Epidermal melanocyte (primary cell): ENCODE measurements around the gene CCR2.
"Not testable (repeated sequence)": the region's sequence is repeated elsewhere in the genome, so short reads cannot be mapped to it uniquely, and the experiment has no call there.

Source experiments
- DNase-seq: peaks from one replicate; pipeline ENCODE4 v3.0.0; 2011; ENCODE audit warnings: low spot score; ENCODE audit not compliant: insufficient read length

The CCR2 gene

DNA sequence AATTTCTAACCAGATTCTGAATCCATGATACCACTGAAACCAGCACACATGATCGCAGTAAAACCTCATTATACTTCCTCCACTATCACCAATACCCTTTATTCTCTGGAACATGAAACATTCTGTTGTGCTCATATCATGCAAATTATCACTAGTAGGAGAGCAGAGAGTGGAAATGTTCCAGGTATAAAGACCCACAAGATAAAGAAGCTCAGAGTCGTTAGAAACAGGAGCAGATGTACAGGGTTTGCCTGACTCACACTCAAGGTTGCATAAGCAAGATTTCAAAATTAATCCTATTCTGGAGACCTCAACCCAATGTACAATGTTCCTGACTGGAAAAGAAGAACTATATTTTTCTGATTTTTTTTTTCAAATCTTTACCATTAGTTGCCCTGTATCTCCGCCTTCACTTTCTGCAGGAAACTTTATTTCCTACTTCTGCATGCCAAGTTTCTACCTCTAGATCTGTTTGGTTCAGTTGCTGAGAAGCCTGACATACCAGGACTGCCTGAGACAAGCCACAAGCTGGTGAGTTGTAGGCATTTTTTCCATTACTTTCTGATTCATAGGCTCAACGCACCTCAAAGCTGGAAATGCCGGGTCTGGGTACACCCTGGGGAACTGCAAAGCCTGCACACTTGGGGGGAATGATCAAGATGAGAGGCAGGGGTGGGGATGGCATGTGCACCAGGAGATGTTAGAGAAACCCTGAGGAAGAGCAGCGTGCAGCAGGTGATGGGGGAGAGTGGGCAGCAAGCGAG, at the start of gene CCR2:
Gene CCR2, plus strand, starts transcription at position 465 of the 764 bp plus-strand sequence. CDS start 3,417 bp downstream, outside the sequence.
- no peak for DNase-seq

DNA sequence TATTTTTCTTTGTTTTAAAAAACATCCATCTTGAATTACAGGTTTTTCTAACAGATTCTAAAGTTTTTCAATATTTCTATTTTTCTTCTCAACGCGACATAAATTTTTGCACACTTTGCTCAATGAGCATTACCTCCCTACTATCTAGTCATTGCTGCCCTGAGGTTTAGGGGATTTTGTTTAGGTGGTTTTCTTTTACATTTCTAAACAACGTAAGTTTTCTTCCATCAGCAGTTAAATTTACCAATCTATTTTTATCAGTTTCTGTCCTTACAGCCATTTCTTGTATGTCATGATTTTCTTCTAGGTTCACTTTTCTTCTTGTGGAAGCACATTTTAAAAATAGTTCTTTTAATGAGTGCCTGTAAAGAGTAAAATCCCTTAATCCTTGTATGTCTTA, 49.2 kb upstream of the CCR2 start:
- no peak for DNase-seq

DNA sequence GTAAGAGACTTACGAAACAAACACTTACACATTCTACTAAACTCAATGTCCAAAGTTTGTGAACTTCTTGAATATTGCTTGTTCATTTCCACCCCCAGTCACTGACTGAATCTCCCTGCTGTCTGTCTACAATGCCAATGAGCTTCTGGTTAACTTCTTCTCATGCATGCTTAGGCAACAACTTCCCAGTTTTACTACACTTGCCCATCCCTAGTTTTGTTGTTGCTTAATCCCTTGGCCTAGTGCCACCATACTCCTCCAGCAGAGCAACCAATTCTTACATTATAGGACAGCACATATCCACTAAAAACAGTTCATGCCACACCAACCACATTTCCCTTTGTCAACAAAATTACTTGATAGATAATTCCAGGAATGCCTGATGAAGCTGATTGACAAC, 40.9 kb upstream of the CCR2 start:
- no peak for DNase-seq

DNA sequence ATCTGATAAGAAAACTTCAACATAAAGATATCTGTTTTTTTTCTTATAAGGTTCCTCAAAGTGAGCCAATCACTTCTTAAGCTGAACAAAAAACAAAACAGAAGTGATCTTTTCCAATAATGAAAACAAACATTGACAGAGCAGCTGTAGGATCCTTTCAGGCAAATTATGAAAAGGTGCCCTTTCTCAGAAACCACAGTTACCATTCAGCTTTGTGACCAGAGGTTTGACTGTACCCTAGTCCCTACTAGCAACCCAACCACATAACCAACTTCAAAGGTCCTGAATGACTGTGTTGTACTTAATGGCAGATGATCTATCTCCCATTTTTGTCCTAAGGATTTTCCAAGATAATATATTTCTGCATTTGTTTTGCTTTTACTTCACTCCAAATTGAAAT, 39.4 kb upstream of the CCR2 start:
- DNase-seq, result no peak

DNA sequence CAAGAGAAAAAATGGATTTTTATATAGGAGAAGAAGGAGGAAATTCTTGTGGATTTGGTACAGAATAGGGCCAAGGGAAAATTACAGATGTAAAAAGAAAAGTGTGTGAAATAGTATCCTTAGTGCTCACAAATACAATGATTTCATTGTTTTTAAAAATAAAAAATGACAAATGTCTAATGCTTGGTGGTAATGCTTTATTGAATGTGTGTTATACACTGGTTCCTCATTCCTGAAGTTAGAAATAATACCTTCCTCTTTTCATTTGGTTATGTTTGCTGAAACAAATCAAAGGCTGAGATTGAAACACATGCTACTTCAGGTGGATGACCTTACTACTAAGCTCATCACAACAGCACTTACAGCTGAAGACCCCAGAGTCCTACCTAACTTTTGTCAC, 37.7 kb upstream of the CCR2 start:
- DNase-seq, result no peak

DNA sequence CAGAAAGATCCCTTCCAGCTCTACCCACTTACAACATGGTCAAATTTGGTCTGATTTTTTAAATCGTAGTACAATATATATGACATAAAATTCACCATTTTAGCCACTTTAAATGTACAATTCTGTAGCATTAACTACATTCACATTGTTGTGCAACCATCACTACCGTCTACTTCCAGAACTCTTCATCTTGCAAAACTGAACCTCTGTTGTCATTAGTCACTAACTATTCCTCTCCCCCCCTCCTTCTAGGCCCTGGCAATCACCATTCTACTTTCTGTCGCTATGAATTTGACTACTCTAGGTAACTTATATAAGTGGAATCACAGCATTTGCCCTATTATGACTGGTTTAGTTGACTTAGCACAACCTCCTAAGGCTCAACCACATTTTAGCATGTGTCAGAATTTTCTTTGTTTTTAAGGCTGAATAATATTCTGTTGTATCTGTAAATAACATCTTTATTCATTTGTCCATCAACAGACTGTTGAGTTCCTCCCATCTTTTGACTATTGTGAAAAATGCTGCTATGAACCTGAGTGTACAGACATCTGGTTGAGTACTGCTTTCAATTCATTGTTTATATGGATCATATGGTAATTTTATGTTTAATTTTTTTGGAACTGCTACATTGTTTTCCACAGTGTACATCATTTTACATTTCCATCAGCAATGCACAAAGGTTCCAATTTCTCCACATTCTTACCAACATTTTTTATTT, 35.5 kb upstream of the CCR2 start:
- no peak for DNase-seq

DNA sequence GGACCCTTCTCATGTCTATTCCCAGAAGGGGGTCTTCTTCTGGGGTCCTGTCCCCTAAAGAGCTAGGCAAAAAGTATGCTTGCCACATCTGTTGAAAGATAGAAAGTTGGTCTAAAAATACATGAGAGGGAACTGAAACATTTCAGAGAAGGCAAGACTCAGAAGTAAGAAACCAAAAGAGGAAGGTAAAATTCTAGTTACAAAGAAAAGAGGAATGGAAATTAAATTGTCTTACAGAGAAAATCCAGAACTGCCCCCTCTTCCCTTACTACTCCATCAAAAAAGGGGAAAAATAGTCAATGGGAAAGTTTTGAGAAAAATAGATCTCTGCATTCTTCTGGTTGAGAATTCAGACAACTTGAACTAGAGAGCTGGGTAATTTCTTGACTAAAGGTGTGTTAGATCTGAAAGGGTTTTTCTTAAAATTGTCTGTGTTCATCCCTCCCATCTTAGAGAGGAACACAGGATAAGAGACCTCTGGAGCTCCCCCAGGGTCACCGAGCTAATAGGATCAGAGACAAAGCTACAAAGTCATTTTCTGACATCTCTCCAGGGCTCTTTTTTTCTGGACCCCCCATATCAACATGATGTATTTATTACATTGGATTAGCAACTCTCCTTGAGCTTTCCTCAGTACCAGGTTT, 32.3 kb upstream of the CCR2 start:
- no peak for DNase-seq

DNA sequence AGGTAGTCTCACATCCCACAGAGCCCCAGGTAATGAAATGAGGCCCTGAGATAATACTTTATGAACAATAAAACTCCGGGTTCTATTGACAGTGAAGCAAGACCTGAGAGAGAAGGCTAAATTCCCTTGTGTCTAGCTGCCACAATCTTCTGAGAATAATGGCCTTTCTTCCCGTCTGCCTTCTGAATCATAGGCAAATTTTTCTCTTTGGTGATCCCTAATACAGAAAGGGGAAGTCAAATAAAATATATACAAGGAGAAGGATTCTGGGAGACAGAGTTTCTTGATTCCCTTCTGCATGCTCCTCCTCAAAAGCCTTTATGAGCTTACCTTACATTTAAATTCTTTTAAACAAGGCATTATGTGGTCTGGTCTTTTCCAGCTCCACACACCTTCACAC, 29.9 kb upstream of the CCR2 start:
- no peak for DNase-seq

DNA sequence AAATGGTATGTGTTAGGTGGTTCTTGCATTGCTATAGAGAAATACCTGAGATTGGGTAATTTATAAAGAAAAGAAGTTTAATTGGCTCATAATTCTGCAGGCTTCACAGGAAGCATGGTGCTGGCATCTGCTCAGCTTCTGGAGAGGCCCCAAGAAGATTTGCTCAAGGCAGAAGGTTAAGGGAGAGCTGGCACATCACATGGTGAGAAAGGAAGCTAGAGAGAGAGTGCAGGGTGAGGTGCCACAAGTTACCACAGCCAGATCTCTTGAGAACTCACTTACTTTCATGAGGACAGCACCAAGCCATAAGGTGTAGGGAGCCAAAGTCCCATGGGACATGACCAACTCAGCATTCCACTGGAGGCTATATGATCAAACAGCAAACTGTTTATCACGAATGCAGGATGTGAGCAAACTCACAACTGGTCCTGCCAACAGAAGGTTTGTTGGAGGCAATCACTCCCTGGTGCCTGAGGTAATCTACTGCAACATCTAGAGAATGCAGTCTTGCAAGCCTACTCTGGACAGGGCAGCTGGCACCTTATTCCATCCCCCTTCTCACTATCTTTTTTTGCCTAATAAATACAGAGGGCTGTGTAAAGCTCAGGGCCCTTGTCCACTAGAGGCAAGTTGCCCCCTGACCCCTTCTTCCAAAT, 28.1 kb upstream of the CCR2 start:
- DNase-seq, result no peak

DNA sequence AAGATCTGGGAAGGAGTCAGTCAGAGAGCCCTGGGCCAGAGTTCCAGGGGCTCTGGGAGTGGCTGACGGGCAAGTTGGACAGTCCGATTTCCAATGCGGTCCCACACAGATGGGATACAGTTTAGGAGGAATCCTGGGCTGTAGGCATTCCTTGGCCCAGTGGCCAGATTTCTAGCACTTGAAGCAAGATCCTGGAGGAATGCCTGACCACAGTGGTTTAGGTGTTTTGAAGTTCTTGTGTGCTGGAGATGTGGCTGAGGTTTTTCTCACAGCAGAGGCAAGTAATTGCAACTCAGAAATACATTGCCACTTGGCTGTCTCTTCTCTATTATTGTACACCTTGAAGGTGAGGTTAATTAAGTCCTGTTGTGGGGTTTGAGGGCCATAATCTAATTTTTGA, 23.2 kb upstream of the CCR2 start:
- not testable (repeated sequence) for DNase-seq

DNA sequence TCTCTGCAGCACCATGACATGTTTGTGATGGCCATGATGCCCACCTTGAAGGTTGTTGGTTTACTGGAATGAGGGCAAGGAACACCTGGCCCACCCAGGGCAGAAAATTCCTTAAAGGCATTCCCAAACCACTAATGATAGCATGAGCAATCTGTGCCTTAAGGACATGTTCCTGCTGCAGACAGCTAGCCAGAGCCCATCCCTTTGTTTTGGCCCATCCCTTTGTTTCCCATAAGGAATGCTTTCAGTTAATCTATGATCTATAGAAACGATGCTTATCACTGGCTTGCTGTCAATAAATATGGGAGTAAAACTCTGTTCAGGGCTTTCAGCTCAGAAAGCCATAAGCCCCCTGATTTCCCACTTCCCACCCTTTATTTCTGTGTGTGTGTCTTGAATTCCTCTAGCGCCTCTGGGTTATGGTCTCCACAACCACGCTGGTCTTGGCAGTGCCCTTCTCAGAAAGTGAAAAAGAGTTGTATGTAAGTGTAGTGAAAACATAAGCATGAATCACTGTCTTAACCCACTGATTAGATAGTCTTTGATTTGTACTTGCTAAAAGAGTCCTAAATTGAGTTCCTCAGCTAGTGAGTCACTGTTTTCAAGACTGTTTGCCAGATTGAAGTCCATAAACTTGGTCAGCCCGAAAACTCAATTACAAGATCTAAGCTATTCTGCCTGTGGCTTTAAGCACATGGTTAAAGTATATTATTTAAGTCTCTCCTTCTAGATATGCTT, 19.0 kb upstream of the CCR2 start:
- no peak for DNase-seq

DNA sequence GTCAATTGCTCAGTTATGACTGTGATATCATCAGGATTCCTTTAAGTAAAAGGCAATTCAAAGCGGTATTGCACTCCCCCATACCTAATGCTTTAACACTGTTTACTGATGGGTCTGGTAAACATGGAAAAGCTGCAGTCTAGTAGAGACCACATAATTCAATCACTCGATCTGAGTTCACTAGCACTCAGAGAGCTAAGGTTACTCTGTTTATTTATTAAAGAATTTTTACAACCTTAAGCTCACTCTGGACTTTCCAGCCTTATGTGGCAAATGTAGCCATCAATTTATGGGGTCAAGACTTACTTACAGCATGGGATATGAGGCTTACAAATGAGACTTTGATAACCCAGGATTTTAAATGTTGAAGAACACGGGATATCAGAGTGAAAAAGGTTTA, 18.4 kb upstream of the CCR2 start:
- DNase-seq, result no peak

DNA sequence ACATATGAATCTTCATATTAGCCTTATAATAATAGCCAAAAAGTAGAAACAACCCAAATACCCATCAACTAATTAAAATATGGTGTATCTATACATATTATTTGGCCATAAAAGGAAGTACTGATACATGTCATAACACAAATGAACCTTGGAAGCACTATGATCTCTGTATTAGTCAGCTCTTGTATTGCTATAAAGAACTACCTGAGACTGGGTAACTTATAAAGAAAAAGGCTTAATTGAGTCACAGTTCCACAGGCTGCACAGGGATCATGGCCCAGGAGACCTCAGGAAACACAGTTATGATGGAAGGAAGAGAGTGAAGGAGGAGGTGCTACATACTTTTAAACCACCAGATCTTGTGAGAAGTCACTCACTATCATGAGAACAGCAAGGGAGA, 16.0 kb upstream of the CCR2 start:
- no peak for DNase-seq

DNA sequence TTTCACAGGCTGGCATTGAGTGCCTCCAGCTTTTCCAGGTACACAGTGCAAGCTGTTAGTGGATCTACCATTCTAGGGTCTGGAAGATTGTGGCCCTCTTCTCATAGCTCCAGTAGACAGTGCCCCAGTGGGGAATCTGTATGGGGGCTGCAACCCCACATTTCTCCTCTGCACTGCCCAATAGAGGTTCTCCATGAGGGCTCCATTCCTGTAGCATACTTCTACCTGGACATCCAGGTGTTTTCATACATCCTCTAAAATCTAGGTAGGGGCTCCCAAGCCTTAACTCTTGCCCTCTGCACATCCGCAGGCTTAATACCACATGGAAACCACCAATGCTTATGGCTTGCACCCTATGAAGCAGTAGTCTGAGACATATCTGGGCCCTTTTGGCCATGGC, 15.1 kb upstream of the CCR2 start:
- no peak for DNase-seq

DNA sequence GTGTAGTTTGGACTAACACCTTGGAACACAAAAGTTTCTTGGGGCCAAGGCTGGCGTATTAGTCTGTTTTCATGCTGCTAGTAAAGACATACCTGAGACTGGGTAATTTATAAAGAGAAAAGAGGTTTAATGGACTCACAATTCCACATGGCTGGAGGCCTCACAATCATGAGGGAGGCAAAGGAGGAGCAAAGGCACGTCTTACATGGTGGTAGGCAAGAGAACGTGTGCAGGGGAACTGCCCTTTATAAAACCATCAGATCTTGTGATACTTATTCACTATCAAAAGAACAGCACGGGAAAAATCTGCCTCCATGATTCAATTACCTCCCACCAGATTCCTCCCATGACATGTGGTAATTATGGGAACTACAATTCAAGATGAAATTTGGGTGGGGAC, 9.4 kb upstream of the CCR2 start:
- no peak for DNase-seq

DNA sequence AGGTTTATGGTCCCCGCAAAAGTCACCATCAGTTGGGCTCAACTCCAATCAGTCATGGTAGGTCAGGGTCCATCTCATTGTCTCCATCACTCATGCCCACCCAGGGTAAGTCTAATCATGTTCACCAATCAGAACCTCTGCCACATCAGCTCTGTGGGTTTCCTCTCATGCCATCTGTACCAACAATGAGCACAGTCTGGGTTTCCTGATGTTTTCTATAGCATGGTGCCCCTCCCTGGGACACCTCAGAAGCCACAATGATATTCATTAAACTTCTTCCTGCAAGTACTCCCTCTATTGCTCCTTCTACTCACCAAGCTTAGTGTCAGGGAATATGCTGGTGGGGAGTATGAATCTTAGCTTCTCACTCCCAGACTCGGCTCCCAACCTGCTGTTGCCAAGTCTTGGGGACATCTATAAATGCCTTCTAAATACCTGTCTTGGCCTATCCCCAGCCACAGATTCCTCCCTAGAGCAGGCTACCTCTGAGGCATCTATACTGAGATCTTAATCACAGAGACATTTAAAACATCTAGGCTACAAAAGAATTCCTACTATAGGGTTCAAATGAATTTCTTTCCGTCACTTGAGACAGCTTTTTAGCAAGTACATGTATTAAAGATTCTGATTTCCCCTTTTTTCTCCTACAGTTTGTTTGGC, 5.0 kb upstream of the CCR2 start:
- DNase-seq, result no peak

DNA sequence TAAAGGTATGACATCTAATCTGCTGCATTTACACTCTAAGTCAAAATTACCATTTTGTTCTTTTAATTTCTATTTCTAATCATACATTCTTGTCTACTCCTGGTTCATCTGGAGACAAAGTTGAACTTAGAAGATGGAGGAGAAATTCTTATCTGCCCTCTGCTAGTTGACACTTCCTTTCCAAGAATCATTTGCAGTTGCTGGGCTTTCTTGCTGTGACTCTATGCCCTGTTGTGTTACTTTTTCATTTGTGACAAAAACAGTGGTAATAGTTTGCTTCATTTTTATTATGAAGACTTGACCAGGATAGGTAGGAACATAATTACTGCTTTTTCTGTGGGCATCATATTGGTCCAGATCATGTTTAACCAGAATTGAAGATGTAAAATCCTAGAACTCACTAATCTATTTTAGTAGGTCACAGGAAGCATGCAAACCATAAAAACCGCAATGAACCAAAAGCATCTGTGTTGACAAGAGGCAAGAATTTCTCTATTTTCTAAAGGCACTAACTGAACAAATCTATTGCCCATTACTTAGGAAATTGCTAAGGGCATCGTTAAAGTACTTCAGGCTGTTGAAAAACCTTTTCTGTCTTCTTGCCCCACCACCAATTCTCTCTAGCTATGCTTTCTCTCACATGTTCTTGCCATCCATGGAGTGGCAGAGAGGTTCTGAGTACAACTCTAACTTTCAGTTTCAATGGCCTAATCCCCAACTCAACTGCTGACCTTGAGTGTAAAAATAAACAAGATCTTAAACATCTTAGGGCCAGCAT, 4.2 kb upstream of the CCR2 start:
- DNase-seq, result no peak

DNA sequence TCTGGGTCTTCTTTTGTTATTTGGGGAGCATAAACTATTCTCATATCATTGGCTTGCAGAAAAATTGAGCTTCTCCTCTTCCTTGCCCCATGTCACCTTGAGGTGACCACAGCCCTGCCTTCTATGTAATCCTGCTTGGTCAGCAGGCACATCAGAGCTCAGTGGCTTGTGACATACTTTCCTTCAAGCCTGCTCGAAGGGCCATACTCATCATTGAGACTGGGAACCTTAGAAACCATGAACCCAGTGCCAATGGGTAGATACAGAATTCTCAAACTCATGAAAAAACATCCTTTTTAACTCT, 3.7 kb upstream of the CCR2 start:
- no peak for DNase-seq

DNA sequence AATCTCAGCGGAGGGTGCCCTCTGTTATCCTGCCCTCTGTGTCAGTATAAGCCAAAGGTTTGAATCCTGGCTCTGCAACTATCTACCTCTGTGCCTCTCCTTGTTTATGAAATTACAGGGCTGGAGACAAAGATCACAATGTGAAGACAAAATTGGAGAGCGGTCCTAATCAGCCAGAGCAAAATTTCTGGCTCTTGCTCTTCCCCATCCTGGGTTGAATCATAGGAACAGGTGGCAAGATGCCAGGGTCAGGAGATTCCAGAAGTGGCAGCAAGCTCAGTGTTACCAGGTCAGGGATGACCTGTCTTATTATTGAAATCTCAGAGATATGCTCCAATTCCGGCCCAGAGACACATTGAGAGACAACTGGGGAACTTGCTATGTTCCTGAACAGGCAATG, 2.3 kb upstream of the CCR2 start:
- no peak for DNase-seq

DNA sequence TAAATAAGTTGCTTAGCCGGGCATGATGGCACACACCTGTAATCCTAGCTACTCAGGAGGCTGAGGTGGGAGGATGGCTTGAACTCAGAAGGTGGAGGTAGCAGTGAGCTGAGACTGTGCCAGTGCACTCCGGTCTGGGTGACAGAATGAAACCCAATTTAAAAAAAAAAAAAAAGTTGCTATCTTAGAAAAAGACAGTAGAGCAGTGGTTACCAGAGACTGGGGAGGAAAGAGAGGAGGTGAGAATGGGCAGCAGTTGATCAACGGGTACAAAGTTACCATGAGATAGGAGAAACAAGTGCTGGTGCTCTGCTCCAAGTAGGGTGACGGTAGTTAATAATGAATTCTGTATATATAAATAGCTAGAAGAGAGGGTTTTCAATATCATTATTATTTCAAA, 821 bp upstream of the CCR2 start:
- DNase-seq, result no peak
